Testis (tissue), 3 donors: ENCODE data around the gene CYP27C1. TPM values are rescaled to one million over a fixed set of nuclear protein-coding genes. Genes with fewer than 3 reads are reported as not detected.

ENCODE experiments used
- DNase-seq: peaks from one replicate; pipeline ENCODE4 v3.0.0-alpha.2; 2019
- H3K27ac ChIP-seq, 2 donors: fragments of 200-600 bp; sonication (generic); one replicate each; pipeline ENCODE4 v1.5.1; 2019
- H3K27me3 ChIP-seq: fragments of 200-600 bp; sonication (generic); one replicate; pipeline ENCODE4 v1.5.1; 2019
- H3K36me3 ChIP-seq: fragments of 200-600 bp; sonication (generic); one replicate; pipeline ENCODE4 v1.5.1; 2017; ENCODE audit warnings: low read depth; ENCODE audit errors: missing control alignments
- H3K4me1 ChIP-seq: fragments of 200-600 bp; sonication (generic); one replicate; pipeline ENCODE4 v1.5.1; 2019
- H3K4me3 ChIP-seq, 2 donors: fragments of 200-600 bp; sonication (generic); one replicate each; pipeline ENCODE4 v1.5.1; 2017 to 2019
- H3K9me3 ChIP-seq: fragments of 200-600 bp; sonication (generic); one replicate; pipeline ENCODE4 v1.5.1; 2017
- POLR2A ChIP-seq: fragments of 450-650 bp; IDR thresholded peaks from one replicate; pipeline ENCODE4 v1.6.1; 2017; ENCODE audit warnings: antibody characterized with exemption, mild to moderate bottlenecking, moderate library complexity
- WGBS, 2 donors: methylation state at CpG; one replicate each; pipeline ENCODE4 v1.1.5; 2018; 5-methylcytosine and 5-hydroxymethylcytosine counted together
- intact Hi-C: fragments of 100-400 bp; cut with DNase I; formaldehyde crosslinking; loops from one replicate; pipeline ENCODE4 v1.15.1; 2023; ENCODE audit warnings: low total_unique reads
- polyA plus RNA-seq: library from polyadenylated mRNA; stranded (reverse); fragments of 350-450 nt; fragmentation: Illumina TruSeq; extraction: RNeasy Lipid Tissue Mini Kit (QIAGEN cat#74804); gene quantifications from one replicate; pipeline ENCODE4 v1.2.3, GENCODE V29; 2014; ENCODE audit warnings: low read depth, low replicate concordance; ENCODE audit not compliant: insufficient read depth
- total RNA-seq, 2 donors: library from RNA; depleted of rRNA; stranded (reverse); fragments of >200 nt; gene quantifications; one replicate each; pipeline ENCODE4 v1.2.3, GENCODE V29; 2016
- TF ChIP-seq, protein P1 (sequence below), 3 experiments: fragments of 450-650 bp in 2 of 3; fragments of 200-600 bp in 1 of 3; sonication (generic) in 1 of 3; IDR thresholded peaks; one replicate each; pipeline ENCODE4 v1.5.1; 2016 to 2019; ENCODE audit warnings: antibody characterized with exemption in 3 of 3, mild to moderate bottlenecking in 2 of 3, moderate library complexity in 1 of 3

Gene CYP27C1
- total and polyA plus RNA-seq, 3 donors from 2014 or later = 0.47 to 0.55 (median 0.50) TPM

DNA sequence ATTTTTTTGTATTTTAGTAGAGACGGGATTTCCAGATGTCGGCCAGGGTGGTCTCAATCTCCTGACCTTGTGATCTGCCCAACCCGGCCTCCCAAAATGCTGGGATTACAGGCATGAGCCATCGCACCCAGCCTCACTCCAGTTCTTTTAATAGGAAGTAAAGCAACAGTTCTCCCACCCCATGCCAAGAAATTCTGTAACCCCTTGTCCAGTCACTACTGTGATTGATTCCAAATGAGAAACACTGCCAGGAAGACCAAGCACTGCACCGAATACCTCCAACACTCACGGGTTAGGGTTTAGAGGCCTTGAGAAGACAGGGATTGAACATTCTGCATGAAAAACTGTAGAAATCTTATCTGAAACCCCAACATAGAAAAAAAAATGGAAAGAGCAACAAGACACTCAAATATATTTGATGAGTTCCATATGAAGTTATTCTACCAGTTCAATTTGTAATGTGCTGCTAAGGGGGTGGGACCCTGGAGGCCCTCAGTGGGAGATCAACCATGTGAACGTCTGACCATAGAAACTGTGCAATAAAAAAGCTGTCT is 65.0 kb downstream of the CYP27C1 start:
- intact Hi-C loops = no loop called here
- no peak overlapping the region for H3K4me3 ChIP-seq
- H3K4me1 ChIP-seq = peaks cover 3% of the 10 kb centered on the region
- H3K27ac ChIP-seq = peak overlapping the region in 1 of 2 donors; percentile 18
- H3K36me3 ChIP-seq = no peaks in the 10 kb centered on the region
- H3K27me3 ChIP-seq = no peaks in the 10 kb centered on the region
- WGBS, 2 donors = 50 to 57% methylated on average over 7 of the region's 7 CpGs
- TF ChIP-seq, protein P1, sequence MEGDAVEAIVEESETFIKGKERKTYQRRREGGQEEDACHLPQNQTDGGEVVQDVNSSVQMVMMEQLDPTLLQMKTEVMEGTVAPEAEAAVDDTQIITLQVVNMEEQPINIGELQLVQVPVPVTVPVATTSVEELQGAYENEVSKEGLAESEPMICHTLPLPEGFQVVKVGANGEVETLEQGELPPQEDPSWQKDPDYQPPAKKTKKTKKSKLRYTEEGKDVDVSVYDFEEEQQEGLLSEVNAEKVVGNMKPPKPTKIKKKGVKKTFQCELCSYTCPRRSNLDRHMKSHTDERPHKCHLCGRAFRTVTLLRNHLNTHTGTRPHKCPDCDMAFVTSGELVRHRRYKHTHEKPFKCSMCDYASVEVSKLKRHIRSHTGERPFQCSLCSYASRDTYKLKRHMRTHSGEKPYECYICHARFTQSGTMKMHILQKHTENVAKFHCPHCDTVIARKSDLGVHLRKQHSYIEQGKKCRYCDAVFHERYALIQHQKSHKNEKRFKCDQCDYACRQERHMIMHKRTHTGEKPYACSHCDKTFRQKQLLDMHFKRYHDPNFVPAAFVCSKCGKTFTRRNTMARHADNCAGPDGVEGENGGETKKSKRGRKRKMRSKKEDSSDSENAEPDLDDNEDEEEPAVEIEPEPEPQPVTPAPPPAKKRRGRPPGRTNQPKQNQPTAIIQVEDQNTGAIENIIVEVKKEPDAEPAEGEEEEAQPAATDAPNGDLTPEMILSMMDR (IDR thresholded peaks at IDR 0.05) = no peak
- no peak for TF ChIP-seq POLR2A
- no peaks in the 10 kb centered on the region for H3K9me3 ChIP-seq
- DNase-seq = no peak

DNA sequence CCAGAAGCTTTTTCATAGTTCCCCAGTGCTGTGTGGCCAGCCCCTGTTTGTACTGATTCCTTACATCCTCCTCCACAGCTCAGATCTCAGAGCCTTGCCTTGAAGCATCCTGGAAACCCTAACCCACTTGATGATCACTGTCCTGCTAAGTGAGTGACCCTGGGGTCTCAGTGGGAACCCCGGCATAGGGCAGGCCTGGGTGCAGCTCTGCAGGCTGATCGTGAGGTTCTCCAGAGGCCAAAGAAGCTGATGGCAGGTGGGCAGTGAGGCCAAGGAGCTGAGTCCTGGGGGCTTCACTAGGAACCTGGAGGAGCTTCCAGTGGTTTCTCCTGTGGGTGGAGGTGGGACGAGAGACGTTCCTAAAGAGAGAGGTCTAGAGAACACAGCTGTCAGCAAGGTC is 65.7 kb downstream of the CYP27C1 start:
- TF ChIP-seq POLR2A = no peak
- TF ChIP-seq, protein P1 (IDR thresholded peaks at IDR 0.05) = no peak
- 71 to 87% methylated on average over 4 of the region's 4 CpGs for WGBS, 2 donors
- Histone ChIP-seq H3K4me3 (no peak overlapping the region), H3K4me1 (peaks cover 3% of the 10 kb centered on the region), H3K9me3 (no peaks in the 10 kb centered on the region), H3K27me3 (no peaks in the 10 kb centered on the region), H3K36me3 (no peaks in the 10 kb centered on the region), H3K27ac (no peak overlapping the region)
- intact Hi-C loops = no loop called here
- no peak for DNase-seq

DNA sequence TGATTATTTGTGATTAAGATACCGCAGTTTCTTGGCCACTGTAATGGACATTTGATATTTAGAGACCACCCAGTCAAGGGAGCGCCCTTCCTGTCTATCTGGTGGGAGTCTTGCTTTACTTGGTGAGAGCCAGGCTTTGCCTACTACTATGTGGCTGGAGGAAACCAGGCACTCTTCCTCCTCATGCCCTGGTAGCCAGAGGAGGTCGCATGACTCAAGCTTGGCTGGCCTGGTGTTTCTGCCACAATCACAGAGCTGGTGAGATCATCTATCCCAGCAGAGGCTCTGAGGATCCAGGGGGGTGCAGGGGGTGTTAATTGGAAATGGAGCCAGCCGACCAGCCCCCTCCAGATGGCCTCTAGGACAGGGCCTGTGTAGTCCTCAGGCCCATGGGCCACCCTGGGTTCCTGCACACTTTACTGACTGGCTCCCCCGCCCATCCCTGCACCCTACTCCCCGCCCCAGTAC is 66.4 kb downstream of the CYP27C1 start:
- no peaks in the 10 kb centered on the region for H3K27me3 ChIP-seq
- WGBS, 2 donors = 74 to 84% methylated on average over 6 of the region's 6 CpGs
- no peak overlapping the region for H3K27ac ChIP-seq
- no peaks in the 10 kb centered on the region for H3K9me3 ChIP-seq
- intact Hi-C loops = no loop called here
- no peak overlapping the region for H3K4me3 ChIP-seq
- TF ChIP-seq, protein P1 (IDR thresholded peaks at IDR 0.05) = no peak
- no peak for TF ChIP-seq POLR2A
- no peak for DNase-seq
- peaks cover 3% of the 10 kb centered on the region for H3K4me1 ChIP-seq
- no peaks in the 10 kb centered on the region for H3K36me3 ChIP-seq

DNA sequence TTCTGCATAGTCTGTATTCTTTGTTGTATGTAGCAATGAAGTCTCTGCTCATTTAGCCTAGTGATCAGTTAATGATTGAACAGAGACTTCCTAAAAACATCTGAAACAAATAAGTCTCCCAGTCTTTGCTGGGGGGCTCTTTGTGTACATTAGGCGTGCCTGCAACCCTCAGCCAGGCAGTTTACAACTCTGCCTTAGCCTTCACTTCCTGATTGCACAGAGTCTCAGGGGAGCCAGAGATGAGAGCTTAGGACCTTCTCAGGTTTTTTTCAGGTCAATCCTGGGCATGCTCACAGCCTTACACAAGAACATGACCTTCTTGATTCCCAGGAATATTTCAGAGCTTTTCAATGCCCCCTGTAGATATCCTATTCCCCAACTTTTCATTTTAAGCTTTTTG is 69.1 kb downstream of the CYP27C1 start:
- DNase-seq = no peak
- H3K27me3 ChIP-seq = no peaks in the 10 kb centered on the region
- no peaks in the 10 kb centered on the region for H3K36me3 ChIP-seq
- no peak overlapping the region for H3K4me3 ChIP-seq
- intact Hi-C loops = no loop called here
- peaks cover 3% of the 10 kb centered on the region for H3K4me1 ChIP-seq
- TF ChIP-seq, protein P1 (IDR thresholded peaks at IDR 0.05) = no peak
- TF ChIP-seq POLR2A = no peak
- no peak overlapping the region for H3K27ac ChIP-seq
- H3K9me3 ChIP-seq = no peaks in the 10 kb centered on the region
- 79 to 95% methylated on average over 1 of the region's 1 CpG for WGBS, 2 donors

DNA sequence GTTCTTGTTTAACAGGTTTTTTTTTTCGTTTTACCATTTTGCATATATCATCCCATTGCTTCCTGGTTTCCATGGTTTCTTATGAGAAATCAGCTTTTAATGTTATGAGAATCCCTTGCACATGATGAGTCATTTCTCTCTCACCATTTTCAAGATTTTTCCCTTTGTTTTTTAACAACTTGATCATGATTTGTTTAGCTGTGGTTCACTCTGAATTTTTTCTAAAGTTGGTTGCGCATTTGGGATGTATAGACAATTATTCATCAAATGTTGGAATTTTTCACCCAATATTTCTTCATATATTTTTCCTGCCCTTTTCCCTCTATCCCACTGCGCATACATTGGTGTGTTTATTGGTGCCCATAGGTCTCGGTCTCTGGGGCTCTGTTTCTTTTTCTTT is 70.7 kb downstream of the CYP27C1 start:
- Histone ChIP-seq H3K27ac (no peak overlapping the region), H3K4me3 (no peak overlapping the region), H3K27me3 (no peaks in the 10 kb centered on the region), H3K9me3 (no peaks in the 10 kb centered on the region), H3K36me3 (no peaks in the 10 kb centered on the region), H3K4me1 (peaks cover 9% of the 10 kb centered on the region)
- 96% methylated on average over 4 of the region's 4 CpGs for WGBS, 2 donors
- intact Hi-C loops = no loop called here
- TF ChIP-seq, protein P1 (IDR thresholded peaks at IDR 0.05) = no peak
- no peak for DNase-seq
